SK-N-SH treated with all-trans-retinoic acid at 6 μM for 48 hours (cell line): ENCODE data around the gene PRKG1.

Experiments used
- ARNTL ChIP-seq: fragments of 450-650 bp; formaldehyde crosslinking; IDR thresholded peaks from 2 replicates; pipeline ENCODE4 v1.5.0; 2020; ENCODE audit warnings: low read depth, mild to moderate bottlenecking, moderate library complexity, borderline replicate concordance
- CSDC2 ChIP-seq: fragments of 250-450 bp; sonication (Bioruptor Pico); IDR thresholded peaks from 2 replicates; pipeline ENCODE4 v1.5.0; 2020; ENCODE audit warnings: mild to moderate bottlenecking, moderate library complexity
- ESRRG ChIP-seq: fragments of 250-450 bp; sonication (Bioruptor Pico); IDR thresholded peaks from 2 replicates; pipeline ENCODE4 v1.6.1; 2021; ENCODE audit warnings: mild to moderate bottlenecking
- GLIS3 ChIP-seq: fragments of 250-450 bp; sonication (Bioruptor Pico); IDR thresholded peaks from 2 replicates; pipeline ENCODE4 v1.5.0; 2020; ENCODE audit warnings: mild to moderate bottlenecking, moderate library complexity
- OSR1 ChIP-seq: fragments of 250-450 bp; sonication (Bioruptor Pico); IDR thresholded peaks from 2 replicates; pipeline ENCODE4 v1.8.0; 2022; ENCODE audit warnings: moderate library complexity, mild to moderate bottlenecking, inconsistent platforms
- PATZ1 ChIP-seq: fragments of 250-450 bp; sonication (Bioruptor Pico); IDR thresholded peaks from 2 replicates; pipeline ENCODE4 v1.8.0; 2020; ENCODE audit warnings: mild to moderate bottlenecking, moderate library complexity, borderline replicate concordance
- PPARA ChIP-seq: fragments of 250-450 bp; sonication (Bioruptor Pico); IDR thresholded peaks from 2 replicates; pipeline ENCODE4 v1.5.0; 2020; ENCODE audit warnings: mild to moderate bottlenecking, borderline replicate concordance
- RARB ChIP-seq: fragments of 250-450 bp; sonication (Bioruptor Pico); IDR thresholded peaks from 2 replicates; pipeline ENCODE4 v1.8.0; 2021; ENCODE audit warnings: mild to moderate bottlenecking, moderate library complexity
- TCF4 ChIP-seq: fragments of 250-450 bp; sonication (Bioruptor Pico); IDR thresholded peaks from 2 replicates; pipeline ENCODE4 v1.8.0; 2021; ENCODE audit warnings: mild to moderate bottlenecking, moderate library complexity, borderline replicate concordance
- TSHZ2 ChIP-seq: fragments of 250-450 bp; sonication (Bioruptor Pico); IDR thresholded peaks from 2 replicates; pipeline ENCODE4 v1.5.0; 2020; ENCODE audit warnings: mild to moderate bottlenecking, moderate library complexity
- ZFP3 ChIP-seq: fragments of 250-450 bp; sonication (Bioruptor Pico); IDR thresholded peaks from 2 replicates; pipeline ENCODE4 v1.5.0; 2020; ENCODE audit warnings: mild to moderate bottlenecking, moderate library complexity
- ZNF8 ChIP-seq: fragments of 450-650 bp; formaldehyde crosslinking; IDR thresholded peaks from 2 replicates; pipeline ENCODE4 v1.5.0; 2020; ENCODE audit warnings: mild to moderate bottlenecking, moderate library complexity
- TF ChIP-seq, protein P1 (sequence below): fragments of 250-450 bp; sonication (Bioruptor Pico); IDR thresholded peaks from 2 replicates; pipeline ENCODE4 v1.5.1; 2020; ENCODE audit warnings: low read depth, mild to moderate bottlenecking, moderate library complexity

DNA sequence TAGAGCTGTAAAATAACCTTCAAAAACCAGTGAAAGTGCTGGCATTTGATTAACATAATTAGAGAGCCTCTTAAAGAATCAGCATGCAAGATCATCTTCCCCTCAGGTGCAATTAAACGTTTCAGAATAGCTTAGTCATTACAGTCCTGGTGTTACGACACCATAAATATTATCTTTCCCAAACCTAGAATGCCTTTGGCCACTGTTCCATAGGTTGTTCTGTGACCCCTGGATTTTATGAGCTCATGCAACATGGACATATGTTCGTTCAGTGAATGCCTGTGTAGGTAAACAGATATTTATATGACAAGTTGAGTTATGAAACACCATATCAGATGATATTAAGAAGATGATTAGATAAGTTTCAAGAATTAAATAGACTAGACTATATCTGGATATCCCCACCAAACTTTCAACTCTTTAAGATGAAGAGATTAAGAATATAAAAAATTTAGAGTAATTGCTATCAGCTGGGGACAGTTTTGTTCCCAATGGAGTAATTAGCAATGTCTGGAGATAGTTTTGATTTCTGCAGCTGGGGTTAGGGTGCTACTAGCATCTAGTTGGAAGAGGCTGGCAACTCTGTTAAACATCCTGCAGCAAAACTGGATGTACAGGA, 976.3 kb downstream of the PRKG1 start:
- TF ChIP-seq CSDC2 (CRISPR knock-in tag) (no peak), GLIS3 (CRISPR knock-in tag) (no peak), PATZ1 (no peak), TSHZ2 (CRISPR knock-in tag) (no peak), RARB (CRISPR knock-in tag) (no peak), ARNTL (CRISPR knock-in tag) (no peak), ESRRG (CRISPR knock-in tag) (no peak), ZFP3 (CRISPR knock-in tag) (no peak), PPARA (no peak), TCF4 (peak; percentile 60; the same call in 1 of the 2 replicates), ZNF8 (CRISPR knock-in tag) (no peak), OSR1 (CRISPR knock-in tag) (no peak)
- TF ChIP-seq, protein P1, sequence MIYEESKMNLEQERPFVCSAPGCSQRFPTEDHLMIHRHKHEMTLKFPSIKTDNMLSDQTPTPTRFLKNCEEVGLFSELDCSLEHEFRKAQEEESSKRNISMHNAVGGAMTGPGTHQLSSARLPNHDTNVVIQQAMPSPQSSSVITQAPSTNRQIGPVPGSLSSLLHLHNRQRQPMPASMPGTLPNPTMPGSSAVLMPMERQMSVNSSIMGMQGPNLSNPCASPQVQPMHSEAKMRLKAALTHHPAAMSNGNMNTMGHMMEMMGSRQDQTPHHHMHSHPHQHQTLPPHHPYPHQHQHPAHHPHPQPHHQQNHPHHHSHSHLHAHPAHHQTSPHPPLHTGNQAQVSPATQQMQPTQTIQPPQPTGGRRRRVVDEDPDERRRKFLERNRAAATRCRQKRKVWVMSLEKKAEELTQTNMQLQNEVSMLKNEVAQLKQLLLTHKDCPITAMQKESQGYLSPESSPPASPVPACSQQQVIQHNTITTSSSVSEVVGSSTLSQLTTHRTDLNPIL: no peak
